ENCODE measurements around the gene TMEM92. TPM values are rescaled to one million over a fixed set of nuclear protein-coding genes. Genes with fewer than 3 reads are reported as not detected.
"Not testable (repeated sequence)": the region's sequence is repeated elsewhere in the genome, so short reads cannot be mapped to it uniquely, and the experiment has no call there.

TMEM92 gene
- total RNA-seq, 2 experiments from 2014 or later: not detected

DNA sequence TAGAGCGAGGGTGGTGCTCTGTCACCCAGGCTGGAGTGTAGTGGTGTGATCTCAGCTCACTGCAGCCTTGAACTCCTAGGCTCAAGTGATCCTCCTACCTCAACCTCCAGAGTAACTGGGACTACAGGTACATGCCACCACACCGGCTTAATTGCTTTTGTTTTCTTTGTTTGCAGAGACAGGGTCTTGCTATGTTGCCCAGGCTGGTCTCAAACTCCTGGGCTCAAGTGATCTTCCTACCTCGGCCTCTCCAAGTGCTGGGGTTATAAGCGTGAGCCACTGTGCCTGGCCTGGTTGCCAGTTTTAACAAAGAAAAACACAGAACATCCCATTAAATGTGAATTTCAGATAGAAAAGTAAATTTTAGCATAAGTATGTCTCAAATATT lies 2.9 kb upstream of the TMEM92 start:
- H3K36me3 Mint-ChIP-seq (ENCODE audit: low read depth); DNase-seq; H3K4me3 Mint-ChIP-seq; H3K9me3 Mint-ChIP-seq; H3K27ac Mint-ChIP-seq: not testable (repeated sequence)
- intact Hi-C loops (cut with micrococcal nuclease): loop anchor here (5.0 kb wide), 1 partner anchor 154 kb away; no protein-coding TSS in a partner anchor
- CTCF ChIA-PET: interaction anchor here (0.8 to 12.9 kb wide), 11 partner anchors 11 to 161 kb away, joined by 3 to 225 read pairs (median 4); partner anchors contain the start of gene COL1A1
- H3K4me1 Mint-ChIP-seq (ENCODE audit: low read depth): peaks cover 13% of the 10 kb centered on the region
- peaks cover 21% of the 10 kb centered on the region for H3K27me3 Mint-ChIP-seq (ENCODE audit: low read depth)

DNA sequence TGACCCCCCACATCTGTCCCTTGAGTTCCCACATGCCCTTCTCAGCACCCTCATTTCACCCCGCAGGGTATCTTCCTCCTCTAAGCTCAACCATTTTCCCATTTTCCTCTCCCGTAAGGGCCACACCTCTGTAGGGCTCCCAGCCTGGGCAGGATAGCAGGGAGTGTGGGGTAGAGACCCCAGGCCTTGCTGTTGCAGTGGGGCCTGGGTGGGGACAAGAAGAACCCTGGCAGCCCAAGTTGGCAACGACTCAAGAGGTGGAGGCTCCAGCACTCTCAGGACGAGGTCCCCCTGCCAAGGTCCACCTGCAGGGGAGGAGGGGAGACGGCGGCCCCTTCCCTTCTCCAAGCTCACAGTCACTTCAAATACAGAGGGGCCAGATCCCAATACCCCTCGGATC lies 2.0 kb upstream of the TMEM92 start:
- Mint-ChIP-seq H3K27ac (no peak overlapping the region), H3K9me3 (no peaks in the 10 kb centered on the region), H3K4me1 (ENCODE audit: low read depth) (peaks cover 13% of the 10 kb centered on the region), H3K4me3 (no peak overlapping the region), H3K27me3 (ENCODE audit: low read depth) (peaks cover 25% of the 10 kb centered on the region), H3K36me3 (ENCODE audit: low read depth) (no peaks in the 10 kb centered on the region)
- peak; percentile 3 for DNase-seq
- CTCF ChIA-PET: interaction anchor here (0.6 to 12.9 kb wide), 19 partner anchors 10 to 162 kb away, joined by 3 to 225 read pairs (median 4); partner anchors contain the start of gene COL1A1
- intact Hi-C loops (cut with micrococcal nuclease): loop anchor here (5.0 kb wide), 1 partner anchor 155 kb away; no protein-coding TSS in a partner anchor

GRCh38 chr17:50272711-50273653 lies 1.3 kb upstream of the TMEM92 start:
- H3K4me3 Mint-ChIP-seq: peak overlapping the region; percentile 13
- intact Hi-C loops (cut with micrococcal nuclease): loop anchor here (1.0 to 5.0 kb wide), 4 partner anchors 24 to 156 kb away; no protein-coding TSS in a partner anchor
- CTCF ChIA-PET: interaction anchor here (0.6 to 12.9 kb wide), 18 partner anchors 10 to 124 kb away, joined by 3 to 225 read pairs (median 4); partner anchors contain the start of genes COL1A1 and LRRC59
- H3K27me3 Mint-ChIP-seq (ENCODE audit: low read depth): peaks cover 27% of the 10 kb centered on the region
- H3K9me3 Mint-ChIP-seq: no peaks in the 10 kb centered on the region
- no peaks in the 10 kb centered on the region for H3K36me3 Mint-ChIP-seq (ENCODE audit: low read depth)
- peaks cover 13% of the 10 kb centered on the region for H3K4me1 Mint-ChIP-seq (ENCODE audit: low read depth)
- DNase-seq: peak; percentile 52
- no peak overlapping the region for H3K27ac Mint-ChIP-seq

- no peak overlapping the region for H3K4me3 Mint-ChIP-seq
- peaks cover 13% of the 10 kb centered on the region for H3K4me1 Mint-ChIP-seq (ENCODE audit: low read depth)
- CTCF ChIA-PET: interaction anchor here (0.6 to 12.9 kb wide), 14 partner anchors 9 to 254 kb away, joined by 3 to 225 read pairs (median 4); partner anchors contain the start of genes COL1A1 and LRRC59
- H3K36me3 Mint-ChIP-seq (ENCODE audit: low read depth): no peaks in the 10 kb centered on the region
- peak; percentile 3 for DNase-seq
- no peaks in the 10 kb centered on the region for H3K9me3 Mint-ChIP-seq
- H3K27me3 Mint-ChIP-seq (ENCODE audit: low read depth): peaks cover 27% of the 10 kb centered on the region
- intact Hi-C loops (cut with micrococcal nuclease): loop anchor here (1.0 to 5.0 kb wide), 4 partner anchors 24 to 156 kb away; no protein-coding TSS in a partner anchor
- H3K27ac Mint-ChIP-seq: no peak overlapping the region
Observed at GRCh38 chr17:50273654-50274040, 619 bp upstream of the TMEM92 start.

- no peak for DNase-seq
- no peak overlapping the region for H3K27ac Mint-ChIP-seq
- H3K27me3 Mint-ChIP-seq (ENCODE audit: low read depth): peaks cover 27% of the 10 kb centered on the region
- H3K36me3 Mint-ChIP-seq (ENCODE audit: low read depth): no peaks in the 10 kb centered on the region
- H3K9me3 Mint-ChIP-seq: no peaks in the 10 kb centered on the region
- H3K4me1 Mint-ChIP-seq (ENCODE audit: low read depth): peaks cover 13% of the 10 kb centered on the region
- no peak overlapping the region for H3K4me3 Mint-ChIP-seq
- intact Hi-C loops (cut with micrococcal nuclease): loop anchor here (5.0 kb wide), 1 partner anchor 158 kb away; no protein-coding TSS in a partner anchor
- CTCF ChIA-PET: interaction anchor here (0.9 to 12.9 kb wide), 11 partner anchors 15 to 255 kb away, joined by 3 to 225 read pairs (median 4); partner anchors contain the start of genes COL1A1 and LRRC59
Observed at GRCh38 chr17:50274897-50275221, 593 bp downstream of the TMEM92 start.

DNA sequence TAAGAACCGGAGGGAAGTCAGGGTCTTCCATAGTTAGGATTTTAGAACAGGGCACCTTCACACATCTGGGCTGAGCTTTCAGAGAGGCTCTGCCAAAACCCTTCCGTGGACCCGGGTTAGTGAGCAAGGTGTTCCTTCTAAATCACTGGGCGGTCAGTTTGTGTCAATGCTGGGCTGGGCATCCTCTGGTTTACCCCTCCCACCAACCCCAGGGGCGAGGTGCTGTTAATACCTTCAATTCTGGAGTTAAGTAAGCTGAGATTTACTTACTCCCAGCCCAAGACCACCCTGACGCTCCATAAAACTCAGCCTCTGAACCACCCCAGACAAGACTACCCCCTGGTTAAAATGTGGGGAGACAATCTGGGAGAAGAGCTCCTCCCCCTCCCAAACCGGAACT lies 1.0 kb downstream of the TMEM92 start:
- intact Hi-C loops (cut with micrococcal nuclease): no loop called here
- Mint-ChIP-seq H3K9me3 (no peaks in the 10 kb centered on the region), H3K36me3 (ENCODE audit: low read depth) (no peaks in the 10 kb centered on the region), H3K4me1 (ENCODE audit: low read depth) (peaks cover 13% of the 10 kb centered on the region), H3K27ac (no peak overlapping the region), H3K4me3 (no peak overlapping the region), H3K27me3 (ENCODE audit: low read depth) (peaks cover 27% of the 10 kb centered on the region)
- CTCF ChIA-PET: interaction anchor here (0.9 to 12.9 kb wide), 5 partner anchors 21 to 106 kb away, joined by 3 to 225 read pairs (median 12); partner anchors contain the start of gene COL1A1
- no peak for DNase-seq

DNA sequence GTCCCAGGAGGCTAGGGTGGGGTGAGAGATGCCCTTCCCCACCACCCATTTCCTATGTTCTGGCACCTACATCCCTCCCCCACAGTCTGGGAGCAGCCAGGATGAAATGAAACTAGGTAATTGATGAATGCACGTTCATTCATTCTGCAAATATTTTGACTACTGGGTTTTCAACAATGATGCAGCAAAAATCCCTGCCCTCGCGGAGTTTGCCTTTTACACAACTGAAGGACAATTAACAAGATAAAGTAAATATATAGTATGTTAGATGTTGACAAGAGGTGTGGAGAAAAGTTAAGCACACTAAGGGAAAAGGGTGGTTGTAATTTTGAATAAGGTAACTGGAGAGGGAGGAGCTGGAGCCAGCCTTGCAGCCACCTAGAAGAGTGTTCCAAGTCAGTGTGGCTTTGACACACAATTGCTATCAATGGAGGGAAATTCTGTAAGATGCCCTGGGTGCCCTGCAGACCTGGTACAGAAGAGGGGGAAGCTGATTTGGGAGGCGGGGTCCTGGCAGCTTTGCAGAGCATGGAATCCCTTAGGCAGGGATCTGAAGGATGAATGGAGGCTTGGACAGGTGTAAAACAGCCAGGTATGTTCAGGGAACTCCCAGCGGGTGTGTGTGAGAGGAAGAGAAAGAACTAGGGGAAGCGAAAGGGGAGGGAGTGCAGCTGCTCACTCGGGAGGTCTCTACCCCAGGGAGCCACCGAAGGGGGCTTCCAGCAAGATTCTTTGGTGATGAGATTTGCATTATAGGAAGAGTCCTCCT lies 2.5 kb downstream of the TMEM92 start:
- no peak overlapping the region for H3K27ac Mint-ChIP-seq
- peaks cover 31% of the 10 kb centered on the region for H3K27me3 Mint-ChIP-seq (ENCODE audit: low read depth)
- H3K4me1 Mint-ChIP-seq (ENCODE audit: low read depth): peaks cover 13% of the 10 kb centered on the region
- no peaks in the 10 kb centered on the region for H3K36me3 Mint-ChIP-seq (ENCODE audit: low read depth)
- no peak for DNase-seq
- H3K9me3 Mint-ChIP-seq: no peaks in the 10 kb centered on the region
- H3K4me3 Mint-ChIP-seq: no peak overlapping the region
- intact Hi-C loops (cut with micrococcal nuclease): no loop called here
- CTCF ChIA-PET: interaction anchor here (0.6 to 12.9 kb wide), 4 partner anchors 20 to 146 kb away, joined by 3 to 225 read pairs (median 6); partner anchors contain the start of gene COL1A1

GRCh38 chr17:50277357-50277754 lies 3.1 kb downstream of the TMEM92 start:
- Mint-ChIP-seq H3K9me3 (no peaks in the 10 kb centered on the region), H3K36me3 (ENCODE audit: low read depth) (no peaks in the 10 kb centered on the region), H3K27ac (no peak overlapping the region), H3K4me3 (no peak overlapping the region), H3K27me3 (ENCODE audit: low read depth) (peaks cover 31% of the 10 kb centered on the region), H3K4me1 (ENCODE audit: low read depth) (peaks cover 10% of the 10 kb centered on the region)
- DNase-seq: no peak
- intact Hi-C loops (cut with micrococcal nuclease): no loop called here
- CTCF ChIA-PET: interaction anchor here (1.1 to 12.9 kb wide), 3 partner anchors 20 to 108 kb away, joined by 3 to 225 read pairs (median 8); partner anchors contain the start of gene COL1A1

GRCh38 chr17:50278526-50279180 lies 4.4 kb downstream of the TMEM92 start:
- Mint-ChIP-seq H3K36me3 (ENCODE audit: low read depth) (no peaks in the 10 kb centered on the region), H3K9me3 (no peaks in the 10 kb centered on the region), H3K4me1 (ENCODE audit: low read depth) (peaks cover 12% of the 10 kb centered on the region), H3K27me3 (ENCODE audit: low read depth) (peaks cover 31% of the 10 kb centered on the region), H3K27ac (no peak overlapping the region), H3K4me3 (no peak overlapping the region)
- DNase-seq: no peak
- intact Hi-C loops (cut with micrococcal nuclease): no loop called here
- CTCF ChIA-PET: interaction anchor here (0.8 to 1.4 kb wide), 3 partner anchors 19 to 109 kb away, joined by 3 read pairs; no protein-coding TSS in a partner anchor

GRCh38 chr17:50279181-50279526 lies 4.9 kb downstream of the TMEM92 start:
- Mint-ChIP-seq H3K9me3 (no peaks in the 10 kb centered on the region), H3K4me1 (ENCODE audit: low read depth) (peaks cover 12% of the 10 kb centered on the region), H3K27ac (no peak overlapping the region), H3K4me3 (no peak overlapping the region), H3K27me3 (ENCODE audit: low read depth) (peaks cover 30% of the 10 kb centered on the region), H3K36me3 (ENCODE audit: low read depth) (no peaks in the 10 kb centered on the region)
- no peak for DNase-seq
- intact Hi-C loops (cut with micrococcal nuclease): no loop called here
- CTCF ChIA-PET: interaction anchor here (0.9 kb wide), 1 partner anchor 110 kb away, joined by 3 read pairs; no protein-coding TSS in a partner anchor

GRCh38 chr17:50279639-50280038 lies 5.4 kb downstream of the TMEM92 start:
- Mint-ChIP-seq H3K9me3 (no peaks in the 10 kb centered on the region), H3K27me3 (ENCODE audit: low read depth) (peaks cover 30% of the 10 kb centered on the region), H3K27ac (no peak overlapping the region), H3K4me1 (ENCODE audit: low read depth) (peaks cover 8% of the 10 kb centered on the region), H3K4me3 (no peak overlapping the region), H3K36me3 (ENCODE audit: low read depth) (no peaks in the 10 kb centered on the region)
- intact Hi-C loops (cut with micrococcal nuclease): no loop called here
- CTCF ChIA-PET: interaction anchor here (0.9 kb wide), 1 partner anchor 110 kb away, joined by 3 read pairs; no protein-coding TSS in a partner anchor
- no peak for DNase-seq
